Spinal cord (tissue), 10 donors: ENCODE data around the gene MON2. TPM values are rescaled to one million over a fixed set of nuclear protein-coding genes. Genes with fewer than 3 reads are reported as not detected.
"Not testable (repeated sequence)": the region's sequence is repeated elsewhere in the genome, so short reads cannot be mapped to it uniquely, and the experiment has no call there.

Source experiments
- DNase-seq, 6 donors: peaks; one replicate each; pipeline versions ENCODE4 v3.0.0 to v3.0.0-alpha.2; 2013 to 2015; ENCODE audit warnings: low spot score in 6 of 6, low read depth in 4 of 6
- H3K27ac ChIP-seq: one replicate; pipeline ENCODE4 v1.5.1; 2013; ENCODE audit warnings: low read depth, low read length, control low read depth
- H3K27me3 ChIP-seq: one replicate; pipeline ENCODE4 v1.6.1; 2013; ENCODE audit warnings: low read length; ENCODE audit not compliant: control insufficient read depth, insufficient read depth
- H3K36me3 ChIP-seq: one replicate; pipeline ENCODE4 v1.6.1; 2013; ENCODE audit warnings: low read length; ENCODE audit not compliant: control insufficient read depth, insufficient read depth
- H3K4me1 ChIP-seq: one replicate; pipeline ENCODE4 v1.6.1; 2013; ENCODE audit warnings: low read length; ENCODE audit not compliant: control insufficient read depth, insufficient read depth
- H3K4me3 ChIP-seq: one replicate; pipeline ENCODE4 v1.5.1; 2013; ENCODE audit warnings: low read depth, low read length, control low read depth
- H3K9me3 ChIP-seq: one replicate; pipeline ENCODE4 v1.6.1; 2013; ENCODE audit warnings: low read length; ENCODE audit not compliant: control insufficient read depth, insufficient read depth
- WGBS: methylation state at CpG from one replicate; pipeline ENCODE4 v1.1.5; 2013; ENCODE audit warnings: missing lambda C conversion rate; ENCODE audit not compliant: insufficient coverage; 5-methylcytosine and 5-hydroxymethylcytosine counted together
- polyA plus RNA-seq, 2 donors: library from polyadenylated mRNA; unstranded; fragments of 120-200 nt; gene quantifications; one replicate each; pipeline ENCODE4 v1.2.1, GENCODE V29; 2013; ENCODE audit not compliant: insufficient read length in 2 of 2
- total RNA-seq, 2 donors: library from RNA; depleted of rRNA in 1 of 2; stranded (reverse); fragments of 120-200 nt in 1 of 2; fragments of >200 nt in 1 of 2; gene quantifications; one replicate each; pipeline versions ENCODE4 v1.2.3 to v1.2.4, GENCODE V29; 2013 to 2014
- donor health status: healthy.

The MON2 gene
- total and polyA plus RNA-seq, 4 donors, result 42.9 to 130 (median 45.8) TPM

GRCh38 chr12:62471734-62472133 lies 5.1 kb downstream of the MON2 start:
- H3K27ac ChIP-seq, result no peak overlapping the region
- peaks cover 9% of the 10 kb centered on the region for H3K4me1 ChIP-seq
- H3K9me3 ChIP-seq, result no peaks in the 10 kb centered on the region
- DNase-seq, result no peak
- no peaks in the 10 kb centered on the region for H3K27me3 ChIP-seq
- 85% methylated on average over 4 of the region's 4 CpGs for WGBS
- no peak overlapping the region for H3K4me3 ChIP-seq
- H3K36me3 ChIP-seq, result peaks cover 6% of the 10 kb centered on the region

- Histone ChIP-seq H3K36me3 (peaks cover 8% of the 10 kb centered on the region), H3K27me3 (no peaks in the 10 kb centered on the region), H3K4me1 (peaks cover 9% of the 10 kb centered on the region), H3K9me3 (no peaks in the 10 kb centered on the region), H3K27ac (no peak overlapping the region), H3K4me3 (no peak overlapping the region)
- WGBS, result no CpG with 5 or more reads among the region's 3 CpGs
- DNase-seq, result peak in 1 of 6 donors; percentile 9
Measured at GRCh38 chr12:62472472-62472871, 5.8 kb downstream of the MON2 start.

GRCh38 chr12:62481843-62482540 lies 15.4 kb downstream of the MON2 start:
- Histone ChIP-seq H3K36me3 (peaks cover 11% of the 10 kb centered on the region), H3K4me3 (no peak overlapping the region), H3K27ac (peak overlapping the region; percentile 12), H3K27me3 (no peaks in the 10 kb centered on the region), H3K4me1 (peaks cover 5% of the 10 kb centered on the region), H3K9me3 (no peaks in the 10 kb centered on the region)
- peak in 1 of 6 donors; percentile 13 for DNase-seq
- 63% methylated on average over 4 of the region's 4 CpGs for WGBS

GRCh38 chr12:62482769-62483168 lies 16.1 kb downstream of the MON2 start:
- H3K4me1 ChIP-seq, result peaks cover 5% of the 10 kb centered on the region
- no peaks in the 10 kb centered on the region for H3K27me3 ChIP-seq
- no peak overlapping the region for H3K4me3 ChIP-seq
- WGBS, result 100% methylated on average over 2 of the region's 3 CpGs
- H3K36me3 ChIP-seq, result peaks cover 7% of the 10 kb centered on the region
- DNase-seq, result no peak
- no peak overlapping the region for H3K27ac ChIP-seq
- no peaks in the 10 kb centered on the region for H3K9me3 ChIP-seq

GRCh38 chr12:62484233-62484632 lies 17.6 kb downstream of the MON2 start:
- no peak for DNase-seq
- 78% methylated on average over 1 of the region's 2 CpGs for WGBS
- Histone ChIP-seq H3K36me3 (peaks cover 4% of the 10 kb centered on the region), H3K9me3 (no peaks in the 10 kb centered on the region), H3K4me1 (peaks cover 5% of the 10 kb centered on the region), H3K27me3 (no peaks in the 10 kb centered on the region), H3K27ac (no peak overlapping the region), H3K4me3 (no peak overlapping the region)

- H3K4me1 ChIP-seq, result no peaks in the 10 kb centered on the region
- H3K27me3 ChIP-seq, result no peaks in the 10 kb centered on the region
- H3K36me3 ChIP-seq, result peaks cover 10% of the 10 kb centered on the region
- H3K4me3 ChIP-seq, result no peak overlapping the region
- no peak overlapping the region for H3K27ac ChIP-seq
- WGBS, result no CpG with 5 or more reads among the region's 3 CpGs
- H3K9me3 ChIP-seq, result no peaks in the 10 kb centered on the region
- no peak for DNase-seq
Measured at GRCh38 chr12:62505786-62506185, 39.2 kb downstream of the MON2 start.

- Histone ChIP-seq H3K4me1 (no peaks in the 10 kb centered on the region), H3K27ac (no peak overlapping the region), H3K36me3 (peaks cover 4% of the 10 kb centered on the region), H3K9me3 (no peaks in the 10 kb centered on the region), H3K4me3 (no peak overlapping the region), H3K27me3 (no peaks in the 10 kb centered on the region)
- 96% methylated on average over 4 of the region's 5 CpGs for WGBS
- no peak for DNase-seq
Measured at GRCh38 chr12:62512901-62513300, 46.3 kb downstream of the MON2 start.

GRCh38 chr12:62514080-62514479 lies 47.5 kb downstream of the MON2 start:
- not testable (repeated sequence) for H3K36me3 ChIP-seq, H3K9me3 ChIP-seq, H3K4me1 ChIP-seq, H3K27me3 ChIP-seq, H3K27ac ChIP-seq, DNase-seq, H3K4me3 ChIP-seq
- 97% methylated on average over 3 of the region's 3 CpGs for WGBS

- H3K9me3 ChIP-seq, result no peaks in the 10 kb centered on the region
- DNase-seq, result no peak
- no peaks in the 10 kb centered on the region for H3K27me3 ChIP-seq
- no peaks in the 10 kb centered on the region for H3K4me1 ChIP-seq
- peaks cover 6% of the 10 kb centered on the region for H3K36me3 ChIP-seq
- H3K27ac ChIP-seq, result no peak overlapping the region
- no peak overlapping the region for H3K4me3 ChIP-seq
Measured at GRCh38 chr12:62516927-62517326, 50.3 kb downstream of the MON2 start.

GRCh38 chr12:62517887-62518286 lies 51.3 kb downstream of the MON2 start:
- Histone ChIP-seq H3K27ac (no peak overlapping the region), H3K9me3 (no peaks in the 10 kb centered on the region)

More at GRCh38 chr12:62517887-62518286, 51.3 kb downstream of the MON2 start:
- H3K36me3 ChIP-seq, result peaks cover 3% of the 10 kb centered on the region
- H3K4me1 ChIP-seq, result no peaks in the 10 kb centered on the region
- no peaks in the 10 kb centered on the region for H3K27me3 ChIP-seq
- DNase-seq, result no peak
- 86% methylated on average over 1 of the region's 2 CpGs for WGBS
- no peak overlapping the region for H3K4me3 ChIP-seq
